Measurements from ENCODE around the gene NFIC.
"Not testable (repeated sequence)": the region's sequence is repeated elsewhere in the genome, so short reads cannot be mapped to it uniquely, and the experiment has no call there.

Gene NFIC

DNA sequence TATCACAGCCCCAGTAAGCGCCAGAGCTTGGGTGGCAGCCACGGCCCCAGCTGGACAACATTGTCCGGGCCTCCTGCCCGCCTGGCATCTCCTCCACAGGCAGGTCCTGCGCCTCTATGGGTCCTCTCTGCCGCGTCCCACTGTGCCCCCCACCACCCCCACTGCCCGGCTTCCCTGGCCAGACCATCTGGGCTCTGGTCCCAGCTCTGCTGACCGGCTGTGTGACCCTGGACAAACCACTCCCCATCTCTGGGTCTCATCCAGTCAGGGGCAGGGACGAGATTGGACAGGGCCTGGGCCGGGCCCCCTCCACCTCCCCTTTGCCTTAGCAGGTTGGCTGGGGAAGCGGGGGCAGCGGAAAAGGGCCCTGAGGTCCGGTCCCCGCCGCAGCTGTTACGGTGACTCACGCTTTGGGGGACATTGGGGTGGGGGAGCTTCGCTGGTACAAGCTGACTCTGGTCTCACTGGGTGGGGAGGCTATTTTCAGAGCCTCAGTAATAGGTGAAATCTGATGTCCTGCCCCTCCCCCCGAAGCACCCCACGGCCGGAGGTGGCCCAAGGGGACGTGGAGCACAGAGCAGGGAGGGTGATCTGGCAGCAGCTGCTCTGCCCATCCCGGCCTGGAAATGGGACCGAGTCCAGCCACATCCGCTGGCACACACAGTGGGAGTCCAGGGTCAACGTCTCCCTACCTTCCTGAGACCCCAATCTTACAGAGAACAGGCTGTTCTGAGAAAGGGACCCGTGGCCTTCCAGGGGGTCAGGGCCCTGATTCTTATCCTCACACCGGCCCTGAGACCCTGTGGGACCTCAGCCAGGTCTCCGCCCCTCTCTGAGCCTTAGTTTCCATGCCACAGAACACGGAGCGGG, 9.1 kb downstream of the NFIC start:
- no peak for DNase-seq

DNA sequence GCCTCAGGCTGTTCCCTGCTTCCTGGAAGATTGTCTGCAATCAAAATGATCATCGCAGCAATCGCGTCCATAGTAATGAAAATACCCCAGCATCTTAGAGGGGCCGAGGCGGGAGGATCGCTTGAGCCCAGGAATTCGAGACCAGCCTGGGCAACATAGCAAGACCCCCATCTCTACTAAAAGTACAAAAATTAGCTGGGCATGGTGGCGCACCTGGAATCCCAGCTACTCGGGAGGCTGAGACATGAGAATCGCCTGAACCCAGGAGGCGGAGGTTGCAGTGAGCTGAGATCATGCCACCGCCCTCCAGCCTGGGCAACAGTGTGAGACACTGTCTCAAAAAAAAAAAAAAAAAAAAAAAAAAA, 9.7 kb downstream of the NFIC start:
- DNase-seq: not testable (repeated sequence)

DNA sequence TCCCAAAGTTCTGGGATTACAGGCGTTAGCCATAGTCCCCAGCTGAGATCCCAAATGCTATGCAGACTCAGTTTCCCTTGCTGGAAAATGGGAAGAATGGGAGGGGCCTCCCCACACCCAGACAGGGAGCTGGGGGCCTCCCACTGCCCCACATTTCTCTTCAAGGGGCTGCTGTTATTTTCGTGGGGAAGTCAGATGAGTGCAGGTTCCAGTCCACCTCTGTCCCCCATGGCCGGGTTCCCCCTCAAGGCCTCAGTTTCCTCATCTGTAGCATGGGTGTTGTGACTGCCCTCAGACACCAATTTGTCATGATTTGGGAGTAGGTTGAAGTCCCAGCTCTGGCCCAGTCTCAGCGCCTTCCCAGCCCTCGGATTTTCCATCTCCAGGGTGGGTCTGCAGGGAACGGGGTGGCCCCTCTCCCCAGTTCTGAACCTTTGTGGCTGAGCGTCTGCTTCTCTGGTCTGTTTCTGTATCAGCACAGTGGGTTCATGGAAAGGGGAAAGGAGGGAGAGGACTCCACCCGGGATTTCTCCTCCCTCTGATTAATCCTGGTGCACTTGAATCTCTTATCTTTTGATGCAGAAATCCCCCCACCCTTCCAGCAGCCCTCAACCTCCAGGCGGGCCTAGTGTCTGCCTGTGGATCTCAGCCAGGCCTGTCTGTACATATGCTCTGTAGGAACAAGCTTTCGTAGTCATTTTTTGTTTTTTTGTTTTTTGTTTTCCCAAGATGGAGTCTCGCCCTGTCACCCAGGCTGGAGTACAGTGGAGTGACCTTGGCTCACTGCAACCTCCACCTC, 12.2 kb downstream of the NFIC start:
- DNase-seq: no peak

DNA sequence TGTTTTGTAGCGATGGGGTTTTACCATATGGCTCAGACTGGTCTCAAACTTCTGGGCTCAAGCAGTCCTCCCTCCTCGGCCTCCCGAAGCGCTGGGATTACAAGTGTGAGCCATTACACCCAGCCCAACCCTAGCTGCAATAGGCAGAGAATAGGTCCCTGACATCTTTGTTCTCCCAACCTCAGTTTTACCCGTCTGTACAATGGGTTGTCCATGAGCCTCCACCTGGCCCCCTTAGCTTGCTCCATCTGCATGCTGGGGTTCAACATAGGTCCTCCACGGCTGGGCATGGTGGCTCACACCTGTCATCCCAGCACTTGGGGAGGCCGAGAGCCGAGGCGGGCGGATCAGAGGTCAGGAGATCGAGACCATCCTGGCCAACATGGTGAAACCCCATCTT, 14.4 kb downstream of the NFIC start:
- DNase-seq: no peak

DNA sequence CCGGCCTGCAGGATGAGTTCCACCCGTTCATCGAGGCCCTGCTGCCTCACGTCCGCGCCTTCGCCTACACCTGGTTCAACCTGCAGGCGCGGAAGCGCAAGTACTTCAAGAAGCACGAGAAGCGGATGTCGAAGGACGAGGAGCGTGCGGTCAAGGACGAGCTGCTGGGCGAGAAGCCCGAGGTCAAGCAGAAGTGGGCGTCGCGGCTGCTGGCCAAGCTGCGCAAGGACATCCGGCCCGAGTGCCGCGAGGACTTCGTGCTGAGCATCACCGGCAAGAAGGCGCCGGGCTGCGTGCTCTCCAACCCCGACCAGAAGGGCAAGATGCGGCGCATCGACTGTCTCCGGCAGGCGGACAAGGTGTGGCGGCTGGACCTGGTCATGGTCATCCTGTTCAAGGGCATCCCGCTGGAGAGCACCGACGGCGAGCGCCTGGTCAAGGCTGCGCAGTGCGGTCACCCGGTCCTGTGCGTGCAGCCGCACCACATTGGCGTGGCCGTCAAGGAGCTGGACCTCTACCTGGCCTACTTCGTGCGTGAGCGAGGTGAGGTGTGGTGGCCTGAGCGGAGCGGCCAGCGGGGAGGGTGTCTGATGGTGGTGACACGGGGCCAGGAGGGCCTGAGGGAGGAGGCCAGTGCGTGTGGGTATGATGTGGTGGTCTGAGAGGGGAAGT, 15.5 kb downstream of the NFIC start:
- DNase-seq: no peak

DNA sequence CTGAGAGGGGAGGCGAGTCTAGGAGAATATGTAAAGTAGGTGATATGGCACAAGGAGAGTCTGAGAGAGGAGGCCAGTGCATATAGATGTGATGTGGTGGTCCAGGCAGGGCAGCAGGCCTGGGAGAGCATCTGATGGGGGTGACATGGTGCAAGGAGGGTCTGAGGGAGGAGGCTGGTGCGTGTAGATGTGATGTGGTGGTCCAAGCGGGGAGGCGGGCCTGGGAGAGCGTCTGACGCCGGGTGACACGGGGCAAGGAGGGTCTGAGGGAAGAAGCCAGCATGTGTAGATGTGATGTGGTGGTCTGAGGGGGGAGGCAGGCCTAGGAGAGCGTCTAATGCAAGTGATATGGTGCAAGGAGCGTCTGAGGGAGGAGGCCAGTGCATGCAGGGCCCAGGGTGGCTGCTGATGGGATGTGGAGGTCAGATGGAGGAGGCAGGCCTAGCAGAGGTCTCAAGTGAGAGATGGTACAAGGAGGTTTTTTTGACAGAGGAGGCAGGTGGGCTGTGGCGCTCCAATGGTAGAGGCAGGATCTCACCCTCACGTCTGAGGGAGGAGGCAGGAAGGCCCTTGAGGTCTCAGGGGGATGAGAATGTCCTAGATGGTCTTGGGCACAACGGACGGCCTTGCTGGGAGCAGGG, 16.2 kb downstream of the NFIC start:
- DNase-seq: no peak

DNA sequence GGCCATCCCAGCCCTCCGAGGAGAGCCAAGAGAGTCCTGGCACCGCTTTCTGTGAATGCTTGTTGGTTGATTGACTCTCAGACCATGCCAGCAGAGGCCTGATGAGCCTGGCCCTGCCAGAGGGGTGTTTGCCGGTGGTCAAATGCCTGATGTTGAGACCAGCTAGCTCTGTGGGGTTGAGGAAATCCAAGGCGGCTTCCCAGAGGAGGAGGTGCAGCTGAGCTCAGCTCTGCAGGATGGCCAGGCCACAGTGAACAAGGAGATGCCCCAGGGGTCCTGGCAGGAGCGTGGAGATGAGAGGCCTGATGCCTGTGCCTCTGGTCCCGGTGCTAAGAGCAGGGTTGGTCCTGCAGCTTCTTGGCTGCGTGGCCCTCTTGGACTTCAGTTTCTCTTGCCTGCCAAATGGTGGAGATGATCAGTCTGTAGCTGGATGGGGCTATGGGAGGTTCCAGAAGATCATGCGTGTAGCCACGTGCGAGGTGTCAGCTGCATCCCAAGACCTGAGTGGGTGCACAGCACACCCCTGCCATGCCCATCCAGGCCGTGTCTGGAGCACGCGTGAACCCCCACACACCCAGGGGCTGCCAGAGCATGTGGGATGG, 16.8 kb downstream of the NFIC start:
- no peak for DNase-seq

DNA sequence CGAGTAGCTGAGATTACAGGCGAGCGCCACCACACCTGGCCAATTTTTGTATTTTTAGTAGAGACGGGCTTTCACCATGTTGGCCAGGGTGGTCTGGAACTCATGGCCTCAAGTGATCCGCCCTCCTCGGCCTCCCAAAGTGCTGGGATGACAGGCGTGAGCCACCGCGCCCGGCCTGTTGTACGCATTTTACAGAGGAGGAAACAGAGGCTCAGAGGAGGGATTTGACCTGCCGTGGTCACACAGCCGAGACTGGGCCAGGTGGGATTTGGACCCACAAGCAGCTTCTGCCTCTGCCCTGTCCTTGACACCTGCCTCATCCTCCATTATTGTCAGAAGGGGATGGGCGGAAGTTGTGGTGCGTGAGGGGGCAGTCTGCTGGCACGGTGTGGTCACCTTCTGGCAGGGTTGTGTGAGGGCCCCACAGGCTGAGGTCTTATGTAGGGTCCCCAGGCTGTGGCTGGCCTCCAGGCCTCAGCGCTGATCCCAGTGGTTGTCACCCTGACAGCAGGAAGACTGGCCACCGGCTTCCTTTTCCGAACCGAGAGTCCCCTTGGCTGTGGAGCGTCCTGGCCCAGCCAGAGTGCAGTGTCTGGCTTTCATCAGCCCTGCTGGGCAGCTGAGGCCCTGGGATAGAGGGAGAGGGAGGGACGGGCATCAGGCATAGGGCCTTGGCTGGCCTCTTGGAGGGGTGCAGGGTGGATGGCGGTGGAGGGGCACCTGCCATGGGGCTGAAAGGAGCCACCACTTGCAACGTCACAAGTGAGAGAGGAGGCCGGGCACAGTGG, 20.3 kb downstream of the NFIC start:
- no peak for DNase-seq

DNA sequence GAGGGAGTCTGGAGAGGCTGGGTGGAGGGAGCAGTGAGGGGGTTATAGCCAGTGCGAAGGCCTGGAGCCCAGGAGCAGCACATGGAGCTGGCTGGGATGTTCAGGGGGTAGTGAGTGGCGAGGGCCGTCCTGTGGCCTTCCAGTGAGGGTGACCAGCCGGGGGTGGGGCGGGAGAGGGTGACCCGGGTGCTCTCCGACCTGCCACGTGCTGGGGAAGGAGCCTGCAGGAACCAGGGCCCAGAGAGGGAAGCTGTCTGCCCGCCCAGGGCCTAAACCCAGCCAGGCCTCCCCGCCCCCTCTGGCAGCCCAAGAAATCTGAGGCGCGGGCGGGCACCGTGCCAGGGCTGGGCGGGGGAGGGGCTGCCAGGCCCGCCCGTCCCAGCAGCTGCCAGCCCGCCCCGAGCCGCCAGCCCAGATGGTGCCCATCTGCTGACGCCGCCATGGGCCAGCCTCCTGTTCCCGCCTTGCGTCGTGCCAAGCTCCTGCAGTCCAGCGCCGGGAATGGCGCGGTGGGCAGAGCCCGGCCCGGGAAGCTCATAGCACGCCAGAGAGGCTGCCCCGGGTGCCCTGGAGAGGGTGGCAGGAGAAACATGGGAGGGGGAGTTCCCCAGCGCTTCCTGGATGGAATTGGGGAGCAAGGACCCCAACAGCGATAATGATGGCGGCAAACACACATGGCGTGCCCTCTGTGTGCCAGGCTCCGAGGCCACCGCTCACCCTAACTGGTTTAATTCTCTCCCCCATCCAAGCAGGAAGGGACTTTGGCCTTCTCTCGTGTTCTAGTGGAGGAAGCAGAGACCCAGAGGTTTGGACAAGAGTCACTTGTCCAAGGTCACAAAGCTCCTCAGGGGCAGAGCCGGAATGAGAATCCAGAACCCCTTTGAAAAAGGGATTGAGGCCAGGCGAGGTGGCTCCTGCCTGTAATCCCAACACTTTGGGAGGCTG, 21.5 kb downstream of the NFIC start:
- DNase-seq: no peak

DNA sequence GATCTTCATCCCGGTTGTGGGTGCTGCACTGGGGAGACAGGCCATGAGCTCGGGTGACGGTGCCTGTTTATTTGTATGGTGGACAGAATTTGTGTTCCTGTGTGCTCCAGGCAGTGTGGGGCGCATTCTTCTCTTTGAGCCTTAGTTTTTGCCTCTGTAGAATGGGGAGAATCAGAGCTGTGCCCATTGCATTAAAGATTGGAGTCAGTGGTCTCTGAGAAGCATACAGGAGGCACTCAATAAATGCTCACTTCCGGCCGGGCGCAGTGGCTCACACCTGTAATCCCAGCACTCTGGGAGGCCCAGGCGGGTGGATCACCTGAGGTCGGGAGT, 23.0 kb downstream of the NFIC start:
- no peak for DNase-seq

DNA sequence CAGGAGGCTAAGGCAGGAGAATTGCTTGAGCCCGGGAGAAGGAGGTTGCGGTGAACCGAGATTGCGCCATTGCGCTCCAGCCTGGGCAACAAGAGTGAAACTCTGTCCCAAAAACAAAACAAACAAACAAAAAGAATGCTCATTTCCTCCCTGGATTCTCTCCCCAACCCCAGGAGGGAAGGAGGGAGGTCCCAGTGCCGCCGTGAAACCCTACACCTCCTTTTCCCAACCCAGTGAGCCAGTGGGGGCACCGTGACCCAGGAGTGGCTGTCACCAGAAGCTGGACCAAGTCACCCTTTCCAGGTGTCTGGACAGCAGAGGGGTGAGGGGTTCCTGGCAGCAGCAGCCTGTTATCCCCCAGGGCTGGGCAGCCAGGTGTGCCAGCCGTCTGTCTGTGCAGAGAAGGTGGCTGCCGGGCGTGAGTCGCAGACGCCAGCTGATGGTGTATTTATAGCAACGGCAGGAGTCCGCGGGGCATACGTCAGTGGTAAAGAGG, 23.5 kb downstream of the NFIC start:
- DNase-seq: no peak

DNA sequence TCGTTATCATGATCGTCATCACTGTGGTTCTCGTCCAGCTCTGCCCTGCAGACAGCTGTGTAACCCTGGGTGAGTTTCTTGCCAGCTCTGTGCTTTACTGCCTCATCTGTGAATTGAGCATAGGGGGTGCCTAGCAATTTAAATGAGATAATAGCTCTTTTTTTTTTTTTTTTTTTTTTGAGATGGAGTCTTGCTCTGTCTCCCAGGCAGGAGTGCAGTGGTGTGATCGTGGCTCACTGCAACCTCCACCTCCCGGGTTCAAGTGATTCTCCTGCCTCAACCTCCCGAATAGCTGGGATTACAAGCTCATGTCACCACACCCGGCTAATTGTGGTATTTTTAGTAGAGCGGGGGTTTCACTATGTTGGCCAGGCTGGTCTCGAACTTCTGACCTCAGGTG, 25.5 kb downstream of the NFIC start:
- DNase-seq: not testable (repeated sequence)

DNA sequence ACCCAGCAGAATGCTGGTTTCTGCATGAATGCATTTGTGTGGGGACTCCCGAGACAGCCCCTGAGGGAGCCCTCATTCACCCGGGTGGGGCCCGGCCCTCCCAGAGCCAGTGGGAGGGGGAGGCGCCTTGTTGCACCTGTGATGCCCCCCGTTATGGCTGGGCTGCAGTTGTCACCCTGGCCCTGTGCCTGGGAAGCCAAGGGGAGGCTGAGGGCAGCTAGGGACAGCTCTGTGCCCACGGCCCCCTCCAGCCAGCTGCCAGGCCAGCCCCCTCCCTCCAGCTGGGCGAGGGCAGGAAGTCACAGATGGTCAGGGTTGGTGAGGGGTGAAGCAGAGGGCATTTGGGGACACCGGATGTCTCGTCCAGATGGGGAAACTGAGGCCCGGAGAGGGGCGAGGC, 26.1 kb downstream of the NFIC start:
- no peak for DNase-seq

DNA sequence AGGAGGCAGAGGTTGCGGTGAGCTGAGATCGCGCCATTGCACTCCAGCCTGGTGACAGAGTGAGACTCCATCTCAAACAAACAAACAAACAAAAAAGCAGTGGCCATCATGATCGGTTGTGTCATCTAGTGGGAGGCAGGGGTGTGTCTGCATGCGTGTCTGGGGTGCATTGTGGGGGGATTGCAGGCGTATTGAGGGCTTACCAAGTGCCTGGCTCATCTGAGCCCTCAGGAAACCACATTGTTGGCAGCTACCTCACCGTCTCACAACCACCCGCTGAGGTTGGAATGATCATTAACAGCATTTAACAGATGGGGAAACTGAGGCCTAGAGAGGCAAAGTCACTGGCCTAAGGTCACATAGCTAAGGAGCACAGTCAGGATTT, 30.5 kb downstream of the NFIC start:
- DNase-seq: no peak

DNA sequence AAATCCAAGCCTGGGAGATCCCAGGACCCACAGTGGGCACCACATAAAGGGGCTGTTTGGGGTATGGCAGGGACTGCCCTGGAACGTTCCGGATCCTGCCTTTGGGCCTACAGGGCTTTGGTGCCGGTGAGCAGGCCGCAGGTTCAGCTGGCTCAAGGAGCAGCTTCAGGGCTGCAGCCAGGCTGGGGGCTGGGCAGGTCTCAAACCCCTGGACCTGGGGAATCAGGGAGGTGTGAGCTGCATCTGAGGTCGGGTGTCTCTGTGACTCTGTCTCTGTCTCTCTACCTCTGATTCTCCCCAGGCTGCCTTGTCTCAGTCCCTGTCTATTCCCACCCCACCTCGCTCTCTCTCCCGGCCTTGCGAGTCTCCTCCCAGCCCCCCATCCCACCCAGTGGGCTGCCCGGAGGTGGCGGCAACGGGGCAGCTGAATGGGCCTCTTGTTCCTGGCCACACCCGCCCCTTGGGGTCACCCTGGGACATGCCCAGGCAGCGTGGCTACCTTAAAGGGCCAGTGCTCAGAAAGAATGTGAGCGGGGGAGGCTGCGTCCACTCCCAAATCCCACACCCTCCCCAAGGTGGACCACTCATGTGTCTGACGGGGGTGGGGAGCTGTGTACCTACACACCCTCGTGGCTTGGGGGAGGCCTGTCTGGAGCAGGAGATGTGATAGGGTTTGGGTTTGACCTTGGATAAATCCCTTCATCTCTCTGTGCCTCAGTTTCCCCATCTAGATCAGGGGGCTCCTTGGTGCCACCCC, 31.1 kb downstream of the NFIC start:
- no peak for DNase-seq

DNA sequence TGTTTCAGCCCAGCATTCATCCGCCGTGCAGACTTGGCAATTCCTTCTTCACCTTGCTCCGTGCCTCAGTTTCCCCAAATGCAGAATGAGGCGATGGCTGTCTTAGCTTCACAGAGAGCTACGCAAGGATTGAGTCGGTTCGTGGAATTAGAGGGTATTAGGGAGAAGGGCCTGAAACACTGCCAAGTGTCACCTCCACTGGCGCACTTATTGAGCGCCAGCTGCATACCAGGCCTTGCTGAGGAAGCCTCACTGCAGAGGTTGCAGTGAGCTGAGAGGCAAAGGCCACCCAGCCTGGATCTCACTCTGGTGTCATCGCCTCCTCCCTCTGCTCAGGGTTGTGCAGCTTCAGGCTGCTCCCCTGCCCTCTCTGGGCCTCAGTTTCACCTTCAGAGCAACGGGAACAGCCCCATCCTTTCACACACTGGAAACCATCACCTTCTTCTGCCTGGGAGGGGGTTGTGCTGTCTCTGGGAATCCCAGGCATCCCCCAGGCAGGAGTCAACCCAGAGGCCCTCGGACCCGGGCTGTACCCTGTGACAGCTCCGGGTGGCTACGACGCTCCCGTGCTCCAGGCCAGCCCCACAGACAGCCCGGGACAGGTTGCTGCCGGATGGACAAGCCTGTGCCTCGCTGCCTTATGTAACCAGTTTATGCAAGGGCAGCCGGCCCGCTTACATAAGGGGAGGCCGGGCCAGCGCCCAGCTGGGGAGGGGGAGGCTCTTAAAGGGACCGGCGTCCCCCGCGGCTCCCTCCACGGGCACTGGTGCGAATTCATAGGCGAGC, 31.9 kb downstream of the NFIC start:
- DNase-seq: no peak

DNA sequence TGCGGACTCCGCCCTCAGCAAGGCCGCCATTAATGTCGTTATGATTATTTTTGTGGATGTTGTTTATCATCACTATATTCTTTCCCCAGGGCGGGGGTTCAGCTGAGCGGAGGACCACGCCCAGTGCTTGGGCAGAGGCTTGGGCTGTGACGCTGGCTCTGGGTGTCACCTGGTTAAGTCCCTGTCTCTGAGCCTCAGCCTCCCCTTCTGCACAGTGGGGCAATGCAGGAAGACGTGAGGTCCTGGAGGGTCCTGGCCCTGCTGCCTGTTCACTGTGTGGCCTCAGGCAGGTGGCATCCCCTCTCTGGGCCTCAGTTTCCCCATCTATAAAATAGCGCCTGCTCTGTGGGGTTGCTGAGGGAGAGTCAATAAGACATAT, 32.5 kb downstream of the NFIC start:
- no peak for DNase-seq

DNA sequence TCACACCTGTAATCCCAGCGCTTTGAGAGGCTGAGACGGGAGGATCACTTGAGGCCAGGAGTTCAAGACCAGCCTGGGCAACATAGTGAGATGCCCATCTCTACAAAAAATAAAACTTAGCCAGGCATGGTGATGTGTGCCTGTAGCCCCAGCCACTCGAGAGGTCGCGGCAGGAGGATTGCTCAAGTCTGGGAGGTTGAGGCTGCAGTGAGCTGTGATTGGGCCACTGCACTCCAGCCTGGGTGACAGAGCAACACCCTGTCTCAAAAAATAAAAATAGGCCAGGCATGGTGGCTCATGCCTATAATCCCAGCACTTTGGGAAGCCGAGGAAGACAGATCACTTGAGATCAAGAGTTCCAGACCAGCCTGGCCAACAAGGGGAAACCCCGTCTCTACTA, 32.9 kb downstream of the NFIC start:
- not testable (repeated sequence) for DNase-seq

Measured in GF-D8 (cell line).